Lower leg skin (tissue), 4 donors: Measurements from ENCODE around the gene GPR78. TPM values are rescaled to one million over a fixed set of nuclear protein-coding genes. Genes with fewer than 3 reads are reported as not detected.

Experiments used
- DNase-seq, 2 donors: peaks; one replicate each; pipeline ENCODE4 v3.0.0-alpha.2; 2019; ENCODE audit warnings: low spot score in 2 of 2
- H3K4me3 ChIP-seq: fragments of 200-600 bp; sonication (generic); 2 replicates; pipeline ENCODE4 v1.5.1; 2017; ENCODE audit warnings: mild to moderate bottlenecking, low read depth; ENCODE audit not compliant: poor library complexity, severe bottlenecking
- CTCF ChIP-seq, 3 donors: fragments of 450-650 bp; IDR thresholded peaks; one replicate each; pipeline ENCODE4 v1.5.1; 2016; ENCODE audit warnings: antibody characterized with exemption in 3 of 3, mild to moderate bottlenecking in 3 of 3, moderate library complexity in 2 of 3
- POLR2A ChIP-seq, 2 donors: fragments of 450-650 bp; IDR thresholded peaks; one replicate each; pipeline ENCODE4 v1.6.1; 2016 to 2017; ENCODE audit warnings: antibody characterized with exemption in 2 of 2, mild to moderate bottlenecking in 1 of 2, moderate library complexity in 1 of 2
- WGBS, 2 donors: methylation state at CpG; one replicate each; pipeline ENCODE4 v1.1.5; 2018; 5-methylcytosine and 5-hydroxymethylcytosine counted together
- intact Hi-C: fragments of 100-400 bp; cut with DNase I; formaldehyde crosslinking; loops from one replicate; pipeline ENCODE4 v1.15.0; 2023; ENCODE audit warnings: low total_unique reads
- total RNA-seq, 4 donors: library from RNA; depleted of rRNA; stranded (reverse); fragments of >200 nt; gene quantifications; one replicate each; pipeline ENCODE4 v1.1.0, GENCODE V29; 2016

The GPR78 gene
- total RNA-seq, 4 donors from 2014 or later = not detected

- TF ChIP-seq CTCF (IDR thresholded peaks at IDR 0.05) = no peak
- 65 to 84% methylated on average over 17 to 37 of the region's 37 CpGs for WGBS, 2 donors
- intact Hi-C loops = loop anchor here (10.0 kb wide), 1 partner anchor 112 kb away; no protein-coding TSS in a partner anchor
- H3K4me3 ChIP-seq = no peak overlapping the region
- no peak for DNase-seq
Measured at GRCh38 chr4:8586671-8587468, 6.7 kb downstream of the GPR78 start.

DNA sequence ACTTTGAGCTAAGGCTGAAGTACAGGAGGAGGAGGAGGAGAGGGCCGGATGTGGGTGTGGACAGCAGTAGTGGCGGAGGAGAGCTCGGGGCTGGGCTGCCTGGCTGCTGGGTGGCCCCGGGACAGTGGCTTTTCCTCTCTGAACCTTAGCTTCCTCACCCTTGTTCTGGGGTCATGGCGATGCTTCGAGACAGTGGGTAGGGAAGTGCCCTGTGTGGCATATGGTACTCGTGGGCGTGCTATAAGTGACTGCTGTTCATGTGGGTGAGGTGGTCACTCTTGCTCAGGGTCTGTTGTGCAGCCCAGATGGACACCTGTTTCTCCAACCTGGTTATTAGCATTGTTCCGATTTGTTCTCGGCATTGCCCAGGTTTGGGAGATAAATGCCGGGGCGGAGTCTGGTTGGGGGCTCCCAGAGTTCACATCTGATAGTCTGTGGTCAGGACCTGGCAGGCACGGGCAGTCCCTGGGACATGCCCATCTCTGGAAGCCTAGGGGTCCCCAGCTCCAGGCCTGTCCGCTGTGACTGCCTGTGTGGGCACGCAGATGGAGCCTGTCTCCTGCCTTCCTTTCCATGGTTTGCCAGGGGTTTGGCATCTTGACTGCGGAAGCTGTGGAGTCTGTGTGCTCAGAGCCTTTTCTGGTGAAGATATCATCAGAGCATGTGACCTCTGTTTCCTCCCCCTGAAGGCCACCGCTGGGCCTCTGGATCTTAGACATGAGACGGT, 7.4 kb downstream of the GPR78 start:
- WGBS, 2 donors = 82 to 86% methylated on average over 17 to 18 of the region's 18 CpGs
- intact Hi-C loops = loop anchor here (10.0 kb wide), 1 partner anchor 113 kb away; no protein-coding TSS in a partner anchor
- no peak for DNase-seq
- no peak for TF ChIP-seq POLR2A (IDR thresholded peaks at IDR 0.05)
- TF ChIP-seq CTCF (IDR thresholded peaks at IDR 0.05) = no peak
- no peak overlapping the region for H3K4me3 ChIP-seq

DNA sequence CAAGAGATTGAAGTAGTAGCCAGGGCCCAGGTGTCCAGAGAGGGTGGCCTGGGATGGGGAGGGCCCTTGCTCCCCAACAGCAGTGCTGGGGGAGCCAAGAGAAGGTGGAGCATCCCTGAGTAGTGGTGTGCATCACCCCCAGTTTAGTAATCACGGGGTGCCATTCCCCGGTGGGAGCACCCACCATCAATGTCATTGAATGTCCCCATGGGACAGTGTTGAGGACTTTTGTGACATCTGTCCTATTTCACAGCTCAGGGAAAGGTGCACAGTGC, 7.9 kb downstream of the GPR78 start:
- H3K4me3 ChIP-seq = no peak overlapping the region
- intact Hi-C loops = loop anchor here (10.0 kb wide), 1 partner anchor 113 kb away; no protein-coding TSS in a partner anchor
- 86 to 88% methylated on average over 2 of the region's 2 CpGs for WGBS, 2 donors
- no peak for DNase-seq
- no peak for TF ChIP-seq POLR2A (IDR thresholded peaks at IDR 0.05)

DNA sequence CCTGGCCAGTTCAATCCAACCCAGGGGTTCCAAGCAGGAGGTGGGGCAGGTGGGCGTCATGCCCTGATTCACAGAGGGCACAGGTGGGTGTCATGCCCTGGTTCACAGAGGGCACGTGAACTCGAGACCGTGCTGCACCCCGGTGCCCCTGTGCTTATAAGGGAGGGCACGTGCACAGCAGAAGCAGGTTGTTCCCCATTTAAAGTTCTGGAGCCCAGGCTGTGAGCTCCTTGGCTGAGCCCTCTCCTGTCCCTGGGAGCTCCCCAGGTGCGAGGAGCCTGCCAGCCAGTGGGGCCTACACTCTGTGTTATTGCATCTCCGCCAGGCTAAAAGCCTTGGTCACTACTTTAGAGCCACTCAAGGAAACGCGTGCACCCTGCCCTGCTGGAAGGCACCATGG, 9.1 kb downstream of the GPR78 start:
- no peak for DNase-seq
- no peak overlapping the region for H3K4me3 ChIP-seq
- intact Hi-C loops = loop anchor here (10.0 kb wide), 1 partner anchor 115 kb away; no protein-coding TSS in a partner anchor
- TF ChIP-seq POLR2A (IDR thresholded peaks at IDR 0.05) (no peak), CTCF (IDR thresholded peaks at IDR 0.05) (no peak)
- 80% methylated on average over 10 of the region's 10 CpGs for WGBS, 2 donors

DNA sequence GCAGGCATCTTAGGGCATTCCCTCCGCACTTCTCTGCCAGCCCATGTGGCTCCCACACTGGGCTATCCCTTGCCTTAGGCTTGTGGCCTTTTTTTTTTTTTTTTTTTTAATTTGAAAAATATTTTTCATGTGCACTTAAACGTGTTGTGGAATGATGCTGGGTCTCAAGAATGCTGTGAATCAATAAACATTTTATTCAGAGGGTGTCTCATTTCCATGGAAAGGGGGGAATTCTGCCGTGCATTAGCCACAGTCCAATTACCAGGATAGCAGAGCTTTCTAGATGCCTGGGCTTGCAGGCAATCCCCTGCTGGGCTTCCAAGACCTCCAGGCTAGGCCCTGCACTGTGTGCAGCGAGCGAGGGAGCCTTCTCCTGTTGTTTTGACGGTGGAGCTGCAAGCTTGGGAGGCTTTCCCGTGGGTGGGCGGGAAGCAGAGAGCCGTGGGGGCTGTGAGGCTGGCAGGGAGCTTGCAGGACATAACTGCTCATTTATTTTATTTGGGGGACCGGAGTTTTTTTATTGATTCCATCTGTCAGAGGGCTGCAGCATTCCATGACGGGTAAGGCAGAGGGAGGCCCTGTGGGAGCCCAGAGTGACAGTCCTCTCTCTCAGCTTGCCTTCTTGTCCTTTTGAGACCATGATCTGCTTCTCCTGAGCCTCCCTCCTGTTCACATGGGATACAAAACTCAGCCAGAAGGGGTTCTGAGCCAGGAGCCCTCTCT, 9.8 kb downstream of the GPR78 start:
- 39 to 55% methylated on average over 8 to 11 of the region's 11 CpGs for WGBS, 2 donors
- intact Hi-C loops = loop anchor here (10.0 kb wide), 1 partner anchor 115 kb away; no protein-coding TSS in a partner anchor
- no peak overlapping the region for H3K4me3 ChIP-seq
- TF ChIP-seq CTCF (IDR thresholded peaks at IDR 0.05) (no peak), POLR2A (IDR thresholded peaks at IDR 0.05) (no peak)
- no peak for DNase-seq

DNA sequence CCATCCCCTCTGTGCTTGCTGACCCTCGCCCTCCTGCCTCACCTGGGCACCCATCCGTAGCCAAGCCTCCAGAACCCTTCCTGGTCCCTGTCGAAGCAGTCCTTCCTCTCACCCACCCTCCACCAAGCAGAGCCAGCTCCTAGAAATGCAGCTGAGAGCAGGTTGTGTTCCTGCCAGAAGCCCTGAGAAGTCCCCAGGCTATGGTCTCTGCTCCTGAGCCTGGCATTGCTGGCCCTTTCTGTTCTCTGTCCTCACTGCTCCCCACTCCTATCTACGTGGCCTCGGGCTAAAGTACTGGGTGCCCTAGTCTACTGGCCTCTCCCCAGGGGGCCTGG, 10.3 kb downstream of the GPR78 start:
- 72 to 76% methylated on average over 5 of the region's 5 CpGs for WGBS, 2 donors

More for the DNA sequence above, 10.3 kb downstream of the GPR78 start:
- TF ChIP-seq POLR2A (IDR thresholded peaks at IDR 0.05) = no peak
- no peak for TF ChIP-seq CTCF (IDR thresholded peaks at IDR 0.05)
- no peak for DNase-seq
- no peak overlapping the region for H3K4me3 ChIP-seq
- intact Hi-C loops = no loop called here
